Measurements from ENCODE around the gene ZNF385A.

DNA sequence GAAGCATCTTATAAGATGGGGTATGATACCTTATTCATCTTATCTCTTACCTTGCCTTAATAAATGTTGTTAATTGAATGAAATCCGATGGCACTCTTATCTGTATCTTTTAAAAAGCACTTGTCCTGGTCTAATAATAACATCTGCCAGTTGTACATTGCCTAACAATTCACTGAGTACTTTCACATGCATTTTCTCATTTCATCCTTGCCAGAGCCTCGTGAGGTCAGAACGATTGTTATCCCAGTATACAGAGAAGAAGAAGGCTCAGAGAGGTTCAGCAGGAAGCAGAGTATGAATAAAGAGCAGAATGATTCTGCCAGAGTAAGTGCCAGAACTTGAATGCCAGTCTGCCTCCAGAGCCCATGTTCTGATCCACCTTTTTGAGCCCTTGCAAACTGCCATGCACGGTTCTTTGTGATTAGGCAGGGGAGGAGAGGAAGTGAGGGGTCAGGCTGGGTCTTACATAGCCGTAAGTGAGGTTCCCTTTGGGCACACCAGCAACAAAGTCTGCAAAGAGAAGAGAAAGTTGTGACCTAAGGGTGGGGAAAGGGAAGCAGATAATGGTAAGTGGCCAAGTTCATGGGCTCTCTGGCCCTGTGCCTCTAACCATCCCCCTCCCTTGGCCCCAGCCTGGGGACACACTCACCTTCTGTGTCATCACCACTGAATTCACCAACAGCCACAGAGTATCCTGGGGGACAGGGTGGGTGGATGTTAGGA is 22.8 kb upstream of the ZNF385A start:
- TF ChIP-seq, protein P1, sequence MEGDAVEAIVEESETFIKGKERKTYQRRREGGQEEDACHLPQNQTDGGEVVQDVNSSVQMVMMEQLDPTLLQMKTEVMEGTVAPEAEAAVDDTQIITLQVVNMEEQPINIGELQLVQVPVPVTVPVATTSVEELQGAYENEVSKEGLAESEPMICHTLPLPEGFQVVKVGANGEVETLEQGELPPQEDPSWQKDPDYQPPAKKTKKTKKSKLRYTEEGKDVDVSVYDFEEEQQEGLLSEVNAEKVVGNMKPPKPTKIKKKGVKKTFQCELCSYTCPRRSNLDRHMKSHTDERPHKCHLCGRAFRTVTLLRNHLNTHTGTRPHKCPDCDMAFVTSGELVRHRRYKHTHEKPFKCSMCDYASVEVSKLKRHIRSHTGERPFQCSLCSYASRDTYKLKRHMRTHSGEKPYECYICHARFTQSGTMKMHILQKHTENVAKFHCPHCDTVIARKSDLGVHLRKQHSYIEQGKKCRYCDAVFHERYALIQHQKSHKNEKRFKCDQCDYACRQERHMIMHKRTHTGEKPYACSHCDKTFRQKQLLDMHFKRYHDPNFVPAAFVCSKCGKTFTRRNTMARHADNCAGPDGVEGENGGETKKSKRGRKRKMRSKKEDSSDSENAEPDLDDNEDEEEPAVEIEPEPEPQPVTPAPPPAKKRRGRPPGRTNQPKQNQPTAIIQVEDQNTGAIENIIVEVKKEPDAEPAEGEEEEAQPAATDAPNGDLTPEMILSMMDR (IDR thresholded peaks at IDR 0.05), result no peak
- TF ChIP-seq POLR2A (IDR thresholded peaks at IDR 0.05), result no peak
